Natural killer cell (primary cell): ENCODE results near the gene EGFR. TPM values are rescaled to one million over a fixed set of nuclear protein-coding genes. Genes with fewer than 3 reads are reported as not detected.

ENCODE experiments used
- ATAC-seq, 3 donors: fragments of 150-1000 bp in 2 of 3; fragments of 200-7000 bp in 1 of 3; cut with Tn5 transposase; 1 replicate in 1 of 3; 2 replicates in 2 of 3; pipeline ENCODE4 v1.10.0; 2021; ENCODE audit warnings: mild to moderate bottlenecking in 2 of 3, moderate library complexity in 2 of 3
- DNase-seq, 2 donors: peaks; one replicate each; pipeline versions ENCODE4 v3.0.0 to v3.0.0-alpha.2; 2013 to 2021; ENCODE audit warnings: mixed read lengths in 1 of 2
- H3K27ac ChIP-seq: one replicate; pipeline ENCODE4 v1.5.1; 2013; ENCODE audit warnings: mild to moderate bottlenecking, low read length
- H3K27me3 ChIP-seq: one replicate; pipeline ENCODE4 v1.6.1; 2013; ENCODE audit warnings: low read length; ENCODE audit not compliant: control insufficient read depth, insufficient read depth
- H3K36me3 ChIP-seq: one replicate; pipeline ENCODE4 v1.6.1; 2013; ENCODE audit warnings: low read length; ENCODE audit not compliant: control insufficient read depth, insufficient read depth
- H3K4me1 ChIP-seq: one replicate; pipeline ENCODE4 v1.6.1; 2013; ENCODE audit warnings: low read length; ENCODE audit not compliant: control insufficient read depth, insufficient read depth
- H3K4me3 ChIP-seq: one replicate; pipeline ENCODE4 v1.5.1; 2013; ENCODE audit warnings: low read length
- H3K9me3 ChIP-seq: one replicate; pipeline ENCODE4 v1.6.1; 2013; ENCODE audit warnings: low read length; ENCODE audit not compliant: control insufficient read depth, insufficient read depth
- H3K27ac Mint-ChIP-seq, 2 donors: one replicate each; pipeline ENCODE4 v1.8.0; 2022; ENCODE audit warnings: mild to moderate bottlenecking in 2 of 2, mixed read lengths in 2 of 2, moderate library complexity in 1 of 2
- H3K27me3 Mint-ChIP-seq, 2 donors: one replicate each; pipeline ENCODE4 v1.8.0; 2022; ENCODE audit warnings: low read depth in 2 of 2, mixed read lengths in 2 of 2
- H3K36me3 Mint-ChIP-seq: one replicate; pipeline ENCODE4 v1.8.0; 2022; ENCODE audit warnings: mixed read lengths
- H3K4me1 Mint-ChIP-seq, 2 donors: one replicate each; pipeline ENCODE4 v1.8.0; 2022; ENCODE audit warnings: mixed read lengths in 2 of 2
- H3K4me3 Mint-ChIP-seq: one replicate; pipeline ENCODE4 v1.8.0; 2022; ENCODE audit warnings: mild to moderate bottlenecking, moderate library complexity, mixed read lengths
- H3K9me3 Mint-ChIP-seq, 2 donors: one replicate each; pipeline ENCODE4 v1.8.0; 2022; ENCODE audit warnings: mixed read lengths in 2 of 2
- CTCF ChIP-seq: fragments of 200-600 bp; IDR thresholded peaks from one replicate; pipeline ENCODE4 v1.8.0; 2022; ENCODE audit warnings: antibody characterized with exemption
- WGBS: methylation state at CpG from one replicate; pipeline ENCODE4 v1.1.7; 2013; ENCODE audit warnings: missing lambda C conversion rate; ENCODE audit not compliant: insufficient coverage; 5-methylcytosine and 5-hydroxymethylcytosine counted together
- intact Hi-C: fragments of 100-400 bp; cut with micrococcal nuclease; formaldehyde crosslinking; loops from one replicate; pipeline ENCODE4 v1.14.2; 2022
- total RNA-seq, 4 donors: library from RNA; stranded (reverse); fragments of 120-200 nt in 1 of 4; gene quantifications; one replicate each; pipeline versions ENCODE4 v1.2.3 to v1.2.4, GENCODE V29; 2013 to 2022

Gene EGFR
- total RNA-seq, 3 donors from 2014 or later (not counting 1 experiment from before 2014, with no cell fraction given) = not detected

GRCh38 chr7:55013851-55014250 is 5.0 kb upstream of the EGFR start:
- DNase-seq = no peak
- Histone ChIP-seq H3K27ac (no peak overlapping the region), H3K36me3 (no peaks in the 10 kb centered on the region), H3K9me3 (no peaks in the 10 kb centered on the region), H3K4me3 (no peak overlapping the region), H3K27me3 (peaks cover 11% of the 10 kb centered on the region), H3K4me1 (peaks cover 4% of the 10 kb centered on the region)
- no peak for TF ChIP-seq CTCF
- WGBS = 92% methylated on average over 1 of the region's 1 CpG
- Mint-ChIP-seq H3K27ac (no peak overlapping the region), H3K4me3 (no peak overlapping the region), H3K36me3 (no peaks in the 10 kb centered on the region), H3K27me3 (peaks cover 28 to 45% of the 10 kb centered on the region in 2 donors), H3K4me1 (no peaks in the 10 kb centered on the region), H3K9me3 (peaks cover 2 to 3% of the 10 kb centered on the region in 2 donors)
- intact Hi-C loops = no loop called here
- no peak for ATAC-seq

GRCh38 chr7:55016061-55016745 is 2.6 kb upstream of the EGFR start:
- intact Hi-C loops = no loop called here
- peaks cover 0 to 3% of the 10 kb centered on the region in 2 donors for H3K9me3 Mint-ChIP-seq
- H3K9me3 ChIP-seq = no peaks in the 10 kb centered on the region

DNA sequence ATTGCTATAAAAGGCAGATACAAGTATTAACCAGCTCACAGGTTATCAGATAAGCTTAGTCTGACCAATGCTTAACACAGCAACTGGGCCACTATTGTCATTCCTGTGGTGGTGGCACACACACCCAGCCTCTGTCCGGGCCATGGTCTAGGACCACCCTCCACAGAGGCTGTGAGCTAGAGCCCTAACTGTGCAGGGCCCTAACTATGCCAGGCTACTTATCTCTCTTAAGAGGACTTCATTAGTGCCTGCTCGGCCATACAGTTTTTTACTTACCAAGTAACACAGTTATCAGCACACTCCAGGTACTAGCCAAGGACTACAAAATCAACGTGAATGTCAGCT is 2.1 kb upstream of the EGFR start:
- Histone ChIP-seq H3K27ac (no peak overlapping the region), H3K4me3 (no peak overlapping the region), H3K4me1 (peaks cover 9% of the 10 kb centered on the region), H3K36me3 (no peaks in the 10 kb centered on the region), H3K9me3 (no peaks in the 10 kb centered on the region), H3K27me3 (peaks cover 21% of the 10 kb centered on the region)
- Mint-ChIP-seq H3K9me3 (peaks cover 0 to 3% of the 10 kb centered on the region in 2 donors), H3K27me3 (peaks cover 35 to 57% of the 10 kb centered on the region in 2 donors), H3K27ac (no peak overlapping the region), H3K4me3 (no peak overlapping the region), H3K4me1 (no peaks in the 10 kb centered on the region), H3K36me3 (no peaks in the 10 kb centered on the region)
- DNase-seq = no peak
- intact Hi-C loops = no loop called here
- no peak for ATAC-seq
- WGBS = 82% methylated on average over 3 of the region's 3 CpGs
- no peak for TF ChIP-seq CTCF

More at GRCh38 chr7:55016061-55016745, 2.6 kb upstream of the EGFR start:
- Mint-ChIP-seq H3K4me1 (no peaks in the 10 kb centered on the region), H3K4me3 (no peak overlapping the region), H3K36me3 (no peaks in the 10 kb centered on the region), H3K27ac (no peak overlapping the region), H3K27me3 (peaks cover 30 to 53% of the 10 kb centered on the region in 2 donors)
- DNase-seq (no peak), ATAC-seq (no peak)
- no peak overlapping the region for H3K27ac ChIP-seq
- 84% methylated on average over 4 of the region's 5 CpGs for WGBS
- peaks cover 9% of the 10 kb centered on the region for H3K4me1 ChIP-seq
- no peak overlapping the region for H3K4me3 ChIP-seq
- peaks cover 21% of the 10 kb centered on the region for H3K27me3 ChIP-seq
- no peaks in the 10 kb centered on the region for H3K36me3 ChIP-seq
- TF ChIP-seq CTCF = no peak

DNA sequence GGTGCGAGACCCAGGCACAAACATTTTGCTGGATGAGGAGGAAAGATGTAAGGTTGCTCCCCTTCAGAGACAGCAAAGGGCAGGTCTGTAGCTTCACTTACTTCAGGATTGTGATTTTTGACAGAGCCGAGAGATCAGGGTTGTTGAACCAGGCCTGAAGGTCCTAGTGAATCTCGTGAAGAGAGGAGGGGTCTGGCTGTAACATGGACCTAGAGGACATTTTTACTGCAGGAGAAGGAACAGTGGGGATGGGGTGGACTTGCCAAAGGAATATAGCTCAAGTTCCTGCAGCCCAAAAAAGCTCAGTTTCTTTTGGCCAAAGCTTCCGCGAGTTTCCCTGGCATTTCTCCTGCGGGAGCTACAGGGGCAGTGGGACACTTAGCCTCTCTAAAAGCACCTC is 976 bp upstream of the EGFR start:
- no peak for TF ChIP-seq CTCF
- Mint-ChIP-seq H3K4me3 (no peak overlapping the region), H3K27ac (no peak overlapping the region), H3K9me3 (peaks cover 0 to 3% of the 10 kb centered on the region in 2 donors), H3K36me3 (no peaks in the 10 kb centered on the region), H3K4me1 (no peaks in the 10 kb centered on the region), H3K27me3 (peaks cover 36 to 51% of the 10 kb centered on the region in 2 donors)
- 76% methylated on average over 6 of the region's 6 CpGs for WGBS
- peaks cover 9% of the 10 kb centered on the region for H3K4me1 ChIP-seq
- DNase-seq = no peak
- H3K9me3 ChIP-seq = no peaks in the 10 kb centered on the region
- H3K36me3 ChIP-seq = no peaks in the 10 kb centered on the region
- no peak overlapping the region for H3K27ac ChIP-seq
- H3K4me3 ChIP-seq = no peak overlapping the region
- intact Hi-C loops = no loop called here
- ATAC-seq = no peak
- H3K27me3 ChIP-seq = peaks cover 21% of the 10 kb centered on the region
